ENCODE measurements around the gene ANO8.

- TF ChIP-seq BHLHE40 (IDR thresholded peaks at IDR 0.05; ENCODE audit: borderline replicate concordance) (no peak), ZNF384 (IDR thresholded peaks at IDR 0.05) (no peak), NFRKB (IDR thresholded peaks at IDR 0.05) (no peak), FOXM1 (IDR thresholded peaks at IDR 0.05; ENCODE audit: borderline replicate concordance) (no peak), SP1 (IDR thresholded peaks at IDR 0.05) (no peak), ELF4 (IDR thresholded peaks at IDR 0.05) (no peak), FOXK2 (IDR thresholded peaks at IDR 0.05) (no peak)
Measured at GRCh38 chr19:17379221-17379631, 44.6 kb upstream of the ANO8 start.
